Right lobe of liver (tissue), 4 donors: Measurements from ENCODE around the gene MPDU1.

Source experiments
- CTCF ChIP-seq, 4 donors: fragments of 200-600 bp in 3 of 4; fragments of 450-650 bp in 1 of 4; IDR thresholded peaks; one replicate each; pipeline versions ENCODE4 v1.5.1 to v1.8.0; 2016 to 2022; ENCODE audit warnings: antibody characterized with exemption in 4 of 4, mild to moderate bottlenecking in 2 of 4
- POLR2A ChIP-seq: fragments of 450-650 bp; IDR thresholded peaks from one replicate; pipeline ENCODE4 v1.6.1; 2017; ENCODE audit warnings: antibody characterized with exemption, mild to moderate bottlenecking
- donor health status: DM: no; HTN: no; CAD: no.
- donor health status: DM: no; HTN: no; CAD: no.
- donor health status: DM: no; HTN: yes; CAD: no.

GRCh38 chr17:7589204-7589868 lies 5.7 kb downstream of the MPDU1 start:
- peak; percentile 63 to 82 (median 66) for TF ChIP-seq CTCF (IDR thresholded peaks at IDR 0.05)
- no peak for TF ChIP-seq POLR2A
